HepG2 (cell line): ENCODE data around the gene TEAD1. TPM values are rescaled to one million over a fixed set of nuclear protein-coding genes. Genes with fewer than 3 reads are reported as not detected.
A peak's percentile ranks its signal among the peaks of the same experiment; 100 is the strongest.

Experiments used
- DBP ChIP-seq: sonication (generic); formaldehyde crosslinking; IDR thresholded peaks from 2 replicates; pipeline ENCODE4 v1.4.0; 2020; ENCODE audit warnings: missing genetic modification reagents; ENCODE audit errors: not compliant biosample characterization
- HMGXB4 ChIP-seq, 2 experiments: sonication (generic) in 1 of 2; formaldehyde crosslinking in 1 of 2; IDR thresholded peaks; 2 replicates each; pipeline versions ENCODE4 v1.4.0 to v1.6.1; 2018 to 2020; ENCODE audit warnings: missing genetic modification reagents in 2 of 2, borderline replicate concordance in 1 of 2, low read depth in 1 of 2, mild to moderate bottlenecking in 1 of 2, missing biosample characterization in 1 of 2
- JDP2 ChIP-seq: sonication (generic); formaldehyde crosslinking; IDR thresholded peaks from 2 replicates; pipeline ENCODE4 v1.8.1; 2022; ENCODE audit warnings: missing genetic modification reagents, borderline replicate concordance
- KLF16 ChIP-seq, 2 experiments: sonication (generic) in 1 of 2; formaldehyde crosslinking in 1 of 2; IDR thresholded peaks; 2 replicates each; pipeline versions ENCODE4 v1.6.1 to v1.8.0; 2016 to 2023; ENCODE audit warnings: missing genetic modification reagents in 2 of 2, missing compliant biosample characterization in 1 of 2
- PHF21A ChIP-seq: sonication (generic); formaldehyde crosslinking; IDR thresholded peaks from 2 replicates; pipeline ENCODE4 v1.5.0; 2020; ENCODE audit warnings: mild to moderate bottlenecking, missing genetic modification reagents
- PHF5A ChIP-seq: IDR thresholded peaks from one replicate; pipeline ENCODE4 v1.6.1; 2018; ENCODE audit warnings: low read depth, missing genetic modification reagents; ENCODE audit not compliant: unreplicated experiment
- SP5 ChIP-seq: IDR thresholded peaks from 2 replicates; pipeline ENCODE4 v1.6.1; 2016; ENCODE audit warnings: low read depth, borderline replicate concordance
- ZNF224 ChIP-seq: sonication (generic); formaldehyde crosslinking; IDR thresholded peaks from 2 replicates; pipeline ENCODE4 v1.5.0; 2020; ENCODE audit warnings: mild to moderate bottlenecking, missing genetic modification reagents
- ZNF280B ChIP-seq: sonication (generic); formaldehyde crosslinking; IDR thresholded peaks from 2 replicates; pipeline ENCODE4 v1.5.0; 2020; ENCODE audit warnings: missing genetic modification reagents, mild to moderate bottlenecking, borderline replicate concordance
- ZNF3 ChIP-seq: IDR thresholded peaks from 2 replicates; pipeline ENCODE4 v1.7.0; 2017; ENCODE audit warnings: inconsistent platforms
- ZNF317 ChIP-seq: sonication (generic); formaldehyde crosslinking; IDR thresholded peaks from 2 replicates; pipeline ENCODE4 v1.5.0; 2020; ENCODE audit warnings: mild to moderate bottlenecking, missing genetic modification reagents
- ZNF329 ChIP-seq: sonication (generic); formaldehyde crosslinking; IDR thresholded peaks from 2 replicates; pipeline ENCODE4 v1.9.0; 2021; ENCODE audit warnings: low read depth, mild to moderate bottlenecking, missing genetic modification reagents
- ZNF34 ChIP-seq: sonication (generic); formaldehyde crosslinking; IDR thresholded peaks from 2 replicates; pipeline ENCODE4 v1.4.0; 2020; ENCODE audit warnings: mild to moderate bottlenecking, missing genetic modification reagents, borderline replicate concordance
- ZNF496 ChIP-seq: sonication (generic); formaldehyde crosslinking; IDR thresholded peaks from 2 replicates; pipeline ENCODE4 v1.8.1; 2023; ENCODE audit warnings: mild to moderate bottlenecking, moderate library complexity, missing genetic modification reagents; ENCODE audit not compliant: insufficient replicate concordance
- ZNF563 ChIP-seq: sonication (generic); formaldehyde crosslinking; IDR thresholded peaks from 2 replicates; pipeline ENCODE4 v1.8.0; 2022; ENCODE audit warnings: mild to moderate bottlenecking, moderate library complexity, missing genetic modification reagents
- ZNF646 ChIP-seq: sonication (generic); formaldehyde crosslinking; IDR thresholded peaks from 2 replicates; pipeline ENCODE4 v1.9.0; 2021; ENCODE audit warnings: mild to moderate bottlenecking, missing genetic modification reagents
- ZNF737 ChIP-seq: sonication (generic); formaldehyde crosslinking; IDR thresholded peaks from 2 replicates; pipeline ENCODE4 v1.5.0; 2020; ENCODE audit warnings: missing genetic modification reagents, mild to moderate bottlenecking, borderline replicate concordance
- ZNF75D ChIP-seq: sonication (generic); formaldehyde crosslinking; IDR thresholded peaks from 2 replicates; pipeline ENCODE4 v1.8.1; 2023; ENCODE audit warnings: missing genetic modification reagents, mild to moderate bottlenecking, borderline replicate concordance
- polyA plus RNA-seq, 8 experiments: library from polyadenylated mRNA; depleted of rRNA in 3 of 8; stranded (reverse) in 7 of 8; unstranded in 1 of 8; fragments of >200 nt; fragmentation: Illumina TruSeq in 4 of 8; extraction: Trizol in 4 of 8; gene quantifications; 2 replicates each; pipeline versions ENCODE4 v1.2.1 to v1.2.3, GENCODE V29; 2011 to 2016; ENCODE audit warnings: low read depth in 4 of 8, missing spikeins in 1 of 8, mixed read lengths in 1 of 8; ENCODE audit not compliant: insufficient read depth in 1 of 8
- total RNA-seq, 5 experiments: library from RNA; depleted of rRNA; stranded (reverse); fragments of >200 nt; fragmentation: Illumina TruSeq; extraction: Trizol; gene quantifications; 2 replicates each; pipeline ENCODE4 v1.2.3, GENCODE V29; 2016; ENCODE audit warnings: low read depth in 1 of 5

TEAD1 gene
- total and polyA plus RNA-seq, 2 of the 13 experiments (the other 11 are each of a cell fraction or from before 2014, with no cell fraction given): 20.1 to 30.5 TPM

GRCh38 chr11:12673924-12674570, at the start of gene TEAD1 (continued):
- TF ChIP-seq KLF16 (CRISPR knock-in tag; IDR thresholded peaks at IDR 0.05) (peak in 1 of 2 experiments; percentile 43; a peak in 1 of 4 replicates), ZNF646 (CRISPR knock-in tag) (no peak), ZNF563 (CRISPR knock-in tag) (no peak; the same call in 1 of the 2 replicates), ZNF496 (CRISPR knock-in tag) (no peak), DBP (CRISPR knock-in tag) (no peak), PHF21A (CRISPR knock-in tag) (no peak), ZNF224 (CRISPR knock-in tag) (no peak), ZNF75D (no peak), ZNF737 (no peak), ZNF34 (CRISPR knock-in tag) (no peak), ZNF329 (CRISPR knock-in tag) (peak; percentile 67; the same call in 1 of the 2 replicates), ZNF3 (CRISPR knock-in tag) (no peak), PHF5A (CRISPR knock-in tag) (peak; percentile 27), ZNF280B (0 out of 2 replicates have a peak, but pooled peaks have one; percentile 20), JDP2 (CRISPR knock-in tag) (no peak; the same call in 1 of the 2 replicates), HMGXB4 (CRISPR knock-in tag; IDR thresholded peaks at IDR 0.05; ENCODE audit: borderline replicate concordance in 1 of 2, low read depth in 1 of 2) (peak; percentile 13 to 69; a peak in 2 of 4 replicates), ZNF317 (no peak), SP5 (peak; percentile 72)
